Astrocyte of the cerebellum (primary cell): ENCODE data around the gene ELOF1.
"Not testable (repeated sequence)": the region's sequence is repeated elsewhere in the genome, so short reads cannot be mapped to it uniquely, and the experiment has no call there.

Experiments used
- DNase-seq: peaks from one replicate; pipeline ENCODE4 v3.0.0-alpha.2; 2011; ENCODE audit warnings: low read depth
- H3K4me3 ChIP-seq: 2 replicates; pipeline ENCODE4 v1.5.1; 2011; ENCODE audit warnings: mild to moderate bottlenecking, low read depth, low read length, moderate library complexity
- CTCF ChIP-seq: IDR thresholded peaks from 2 replicates; pipeline ENCODE4 v1.5.1; 2012; ENCODE audit warnings: low read length, low read depth, moderate library complexity, mild to moderate bottlenecking; ENCODE audit errors: missing control alignments
- in situ Hi-C: cut with HindIII; loops from 2 replicates; pipeline ENCODE4 v1.10.0; 2017; ENCODE audit warnings: low sequenced_read_pairs

Gene ELOF1

GRCh38 chr19:11580116-11580515, 21.1 kb upstream of the ELOF1 start:
- no peak overlapping the region for H3K4me3 ChIP-seq
- TF ChIP-seq CTCF = no peak
- in situ Hi-C loops = no loop called here
- DNase-seq = no peak

- no peak for DNase-seq
- in situ Hi-C loops = no loop called here
- no peak for TF ChIP-seq CTCF
- no peak overlapping the region for H3K4me3 ChIP-seq
Observed at GRCh38 chr19:11578258-11579142, 19.5 kb upstream of the ELOF1 start.

- in situ Hi-C loops = no loop called here
- no peak within 1 kb of the TSS for H3K4me3 ChIP-seq
- no peak for DNase-seq
- no peak for TF ChIP-seq CTCF
Observed at GRCh38 chr19:11577451-11578257, 18.6 kb upstream of the ELOF1 start, which contains the start of gene ACP5. ACP5 (minus strand) TSS chr19:11577645; CDS start chr19:11577317, 328 bp downstream.

- H3K4me3 ChIP-seq = no peak overlapping the region
- DNase-seq = no peak
- in situ Hi-C loops = no loop called here
- no peak for TF ChIP-seq CTCF
Observed at GRCh38 chr19:11576227-11576626, 17.2 kb upstream of the ELOF1 start.

GRCh38 chr19:11574689-11575088, 15.7 kb upstream of the ELOF1 start:
- no peak for DNase-seq
- in situ Hi-C loops = no loop called here
- no peak for TF ChIP-seq CTCF
- no peak overlapping the region for H3K4me3 ChIP-seq

GRCh38 chr19:11573763-11574162, 14.7 kb upstream of the ELOF1 start:
- DNase-seq, H3K4me3 ChIP-seq, in situ Hi-C loops: not testable (repeated sequence)

GRCh38 chr19:11573354-11573753, 14.3 kb upstream of the ELOF1 start:
- in situ Hi-C loops, H3K4me3 ChIP-seq, DNase-seq: not testable (repeated sequence)
